Fibroblast of upper back skin (primary cell): ENCODE results near the gene CACNA1I.

Experiments used
- DNase-seq: peaks from one replicate; pipeline ENCODE4 v3.0.0-alpha.2; 2013

The CACNA1I gene

GRCh38 chr22:39627208-39627607 is 56.7 kb downstream of the CACNA1I start:
- no peak for DNase-seq

GRCh38 chr22:39627865-39628562 is 57.5 kb downstream of the CACNA1I start:
- DNase-seq: no peak

- DNase-seq: no peak
Measured at GRCh38 chr22:39628563-39629080, 58.1 kb downstream of the CACNA1I start.

- DNase-seq: no peak
Measured at GRCh38 chr22:39629851-39630250, 59.3 kb downstream of the CACNA1I start.

GRCh38 chr22:39630721-39631120 is 60.2 kb downstream of the CACNA1I start:
- no peak for DNase-seq

- DNase-seq: no peak
Measured at GRCh38 chr22:39631381-39632286, 61.1 kb downstream of the CACNA1I start.

- DNase-seq: peak; percentile 92
Measured at GRCh38 chr22:39634530-39635405, 64.2 kb downstream of the CACNA1I start.

- DNase-seq: peak; percentile 30
Measured at GRCh38 chr22:39635719-39636118, 65.2 kb downstream of the CACNA1I start.

- DNase-seq: no peak
Measured at GRCh38 chr22:39638958-39639357, 68.4 kb downstream of the CACNA1I start.

- DNase-seq: no peak
Measured at GRCh38 chr22:39641660-39642310, 71.2 kb downstream of the CACNA1I start.

- DNase-seq: peak; percentile 34
Measured at GRCh38 chr22:39643311-39644083, 72.9 kb downstream of the CACNA1I start.

GRCh38 chr22:39645532-39645931 is 75.0 kb downstream of the CACNA1I start:
- no peak for DNase-seq

GRCh38 chr22:39646398-39647063 is 76.0 kb downstream of the CACNA1I start:
- DNase-seq: no peak

GRCh38 chr22:39647836-39648629 is 77.5 kb downstream of the CACNA1I start:
- DNase-seq: no peak

- no peak for DNase-seq
Measured at GRCh38 chr22:39648630-39648950, 78.0 kb downstream of the CACNA1I start.

GRCh38 chr22:39649500-39650089 is 79.0 kb downstream of the CACNA1I start:
- no peak for DNase-seq

- DNase-seq: no peak
Measured at GRCh38 chr22:39651053-39651996, 80.8 kb downstream of the CACNA1I start.

- no peak for DNase-seq
Measured at GRCh38 chr22:39652990-39653786, 82.6 kb downstream of the CACNA1I start.
